Mesothelial cell of epicardium (in vitro differentiated cells): ENCODE results near the gene ANKRD62. TPM values are rescaled to one million over a fixed set of nuclear protein-coding genes. Genes with fewer than 3 reads are reported as not detected.

Source experiments
- total RNA-seq: library from RNA; stranded (reverse); gene quantifications from 3 replicates; pipeline ENCODE4 v1.2.1, GENCODE V29; 2021

ANKRD62 gene
- total RNA-seq, 1 donor from 2014 or later, result not detected

Other genes with a start within 250 kb of the ANKRD62 start
- 42.1 to 45.9 TPM (median 43.7 TPM) in 3 replicates for gene CHMP1B, start 242.4 kb upstream of the ANKRD62 start, total RNA-seq
- gene MPPE1, start 185.5 kb upstream of the ANKRD62 start, total RNA-seq, result 34.6 to 40.5 TPM (median 35.6 TPM) in 3 replicates
- gene IMPA2, start 112.3 kb upstream of the ANKRD62 start, total RNA-seq, result 29.9 to 30.6 TPM (median 30.4 TPM) in 3 replicates
- not detected in 3 replicates for gene CIDEA, start 160.5 kb downstream of the ANKRD62 start, total RNA-seq
- gene TUBB6, start 214.4 kb downstream of the ANKRD62 start, total RNA-seq, result 53.1 to 57.5 TPM (median 55.0 TPM) in 3 replicates